ENCODE results near the gene P4HA2. TPM values are rescaled to one million over a fixed set of nuclear protein-coding genes. Genes with fewer than 3 reads are reported as not detected.
"Not testable (repeated sequence)": the region's sequence is repeated elsewhere in the genome, so short reads cannot be mapped to it uniquely, and the experiment has no call there.

The P4HA2 gene
- total and polyA plus RNA-seq, 2 experiments from 2014 or later, result 139 to 246 TPM

DNA sequence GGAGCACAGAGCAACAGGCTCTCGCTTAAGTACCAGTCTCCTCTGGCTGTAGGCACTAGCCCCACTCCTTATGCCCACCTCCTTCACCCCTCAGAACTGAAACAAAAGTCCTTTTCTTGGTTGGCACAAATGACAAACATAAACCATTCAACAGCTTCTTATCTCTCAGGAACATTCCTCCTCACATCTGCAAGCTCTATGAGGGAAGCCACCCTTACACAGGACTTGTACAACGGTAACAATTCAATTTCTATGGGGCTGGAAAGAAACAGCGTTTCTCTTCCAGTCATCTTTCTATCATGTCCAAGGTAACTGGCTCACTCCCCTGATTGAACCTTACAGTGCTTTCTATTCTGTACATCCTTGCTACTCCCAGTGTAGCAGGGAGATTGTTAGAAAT, 80.0 kb downstream of the P4HA2 start:
- H3K4me3 ChIP-seq, result no peak overlapping the region
- H3K27ac ChIP-seq, result no peak overlapping the region
- H2AFZ ChIP-seq, result no peak overlapping the region
- no peaks in the 10 kb centered on the region for H3K36me3 ChIP-seq (replicated peaks; ENCODE audit: insufficient read depth, low read depth)
- 79% methylated on average over 3 of the region's 3 CpGs for WGBS (ENCODE audit: low lambda C conversion rate, missing lambda C conversion rate)
- H4K20me1 ChIP-seq (ENCODE audit: insufficient read depth, poor library complexity, severe bottlenecking), result no peaks in the 10 kb centered on the region
- H3K9me2 ChIP-seq (replicated peaks; ENCODE audit: insufficient read depth), result no peaks in the 10 kb centered on the region
- H3K4me2 ChIP-seq, result no peak overlapping the region
- H3K27me3 ChIP-seq, result peaks cover 12% of the 10 kb centered on the region
- H3K9me3 ChIP-seq (ENCODE audit: low read depth), result no peaks in the 10 kb centered on the region
- no peaks in the 10 kb centered on the region for H3K4me1 ChIP-seq (ENCODE audit: insufficient read depth)
- H3K79me2 ChIP-seq, result no peaks in the 10 kb centered on the region
- TF ChIP-seq EZH2phosphoT487 (IDR thresholded peaks at IDR 0.05; ENCODE audit: low read depth, severe bottlenecking, unreplicated experiment) (no peak), EZH2 (IDR thresholded peaks at IDR 0.05; ENCODE audit: borderline replicate concordance) (no peak)
- TF ChIP-seq, protein P1, sequence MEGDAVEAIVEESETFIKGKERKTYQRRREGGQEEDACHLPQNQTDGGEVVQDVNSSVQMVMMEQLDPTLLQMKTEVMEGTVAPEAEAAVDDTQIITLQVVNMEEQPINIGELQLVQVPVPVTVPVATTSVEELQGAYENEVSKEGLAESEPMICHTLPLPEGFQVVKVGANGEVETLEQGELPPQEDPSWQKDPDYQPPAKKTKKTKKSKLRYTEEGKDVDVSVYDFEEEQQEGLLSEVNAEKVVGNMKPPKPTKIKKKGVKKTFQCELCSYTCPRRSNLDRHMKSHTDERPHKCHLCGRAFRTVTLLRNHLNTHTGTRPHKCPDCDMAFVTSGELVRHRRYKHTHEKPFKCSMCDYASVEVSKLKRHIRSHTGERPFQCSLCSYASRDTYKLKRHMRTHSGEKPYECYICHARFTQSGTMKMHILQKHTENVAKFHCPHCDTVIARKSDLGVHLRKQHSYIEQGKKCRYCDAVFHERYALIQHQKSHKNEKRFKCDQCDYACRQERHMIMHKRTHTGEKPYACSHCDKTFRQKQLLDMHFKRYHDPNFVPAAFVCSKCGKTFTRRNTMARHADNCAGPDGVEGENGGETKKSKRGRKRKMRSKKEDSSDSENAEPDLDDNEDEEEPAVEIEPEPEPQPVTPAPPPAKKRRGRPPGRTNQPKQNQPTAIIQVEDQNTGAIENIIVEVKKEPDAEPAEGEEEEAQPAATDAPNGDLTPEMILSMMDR (IDR thresholded peaks at IDR 0.05; ENCODE audit: poor library complexity), result no peak
- DNase-seq (ENCODE audit: low spot score), result no peak

DNA sequence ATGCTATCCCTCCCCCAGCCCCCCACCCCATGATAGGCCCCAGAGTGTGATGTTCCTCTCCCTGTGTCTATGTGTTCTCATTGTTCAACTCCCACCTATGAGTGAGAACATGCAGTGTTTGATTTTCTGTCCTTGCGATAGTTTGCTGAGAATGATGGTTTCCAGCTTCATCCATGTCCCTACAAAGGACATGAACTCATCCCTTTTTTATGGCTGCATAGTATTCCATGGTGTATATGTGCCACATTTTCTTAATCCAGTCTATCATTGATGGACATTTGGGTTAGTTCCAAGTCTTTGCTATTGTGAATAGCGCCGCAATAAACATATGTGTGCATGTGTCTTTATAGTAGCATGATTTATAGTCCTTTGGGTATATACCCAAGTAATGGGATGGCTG, 82.3 kb downstream of the P4HA2 start:
- 92% methylated on average over 3 of the region's 3 CpGs for WGBS (ENCODE audit: low lambda C conversion rate, missing lambda C conversion rate)
- H3K27me3 ChIP-seq, result peaks cover 12% of the 10 kb centered on the region
- not testable (repeated sequence) for H3K9me3 ChIP-seq (ENCODE audit: low read depth); H3K4me1 ChIP-seq (ENCODE audit: insufficient read depth); H3K9me2 ChIP-seq (replicated peaks; ENCODE audit: insufficient read depth); H2AFZ ChIP-seq; DNase-seq (ENCODE audit: low spot score); H4K20me1 ChIP-seq (ENCODE audit: insufficient read depth, poor library complexity, severe bottlenecking); H3K4me2 ChIP-seq; H3K79me2 ChIP-seq; H3K27ac ChIP-seq; H3K36me3 ChIP-seq (replicated peaks; ENCODE audit: insufficient read depth, low read depth); H3K4me3 ChIP-seq

DNA sequence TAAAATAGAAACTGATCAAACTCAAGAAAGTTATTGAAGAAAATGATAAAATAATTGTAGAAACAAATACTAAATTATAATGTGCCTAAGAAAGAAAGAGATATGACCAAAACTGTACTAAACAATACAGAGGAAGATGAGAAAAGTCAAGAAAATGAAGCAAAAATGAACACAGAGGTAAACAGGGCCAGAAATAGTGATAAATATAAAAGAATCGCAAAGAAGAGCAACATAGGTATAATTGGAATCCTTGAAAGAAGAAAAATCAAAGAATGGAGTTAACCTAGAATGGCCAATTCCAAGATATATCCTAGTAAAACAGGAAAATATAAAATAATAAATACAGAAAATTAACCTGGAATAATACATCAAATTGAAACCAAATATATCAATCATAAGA, 84.5 kb downstream of the P4HA2 start:
- Histone ChIP-seq H3K27me3 (peaks cover 8% of the 10 kb centered on the region), H2AFZ (no peak overlapping the region), H4K20me1 (ENCODE audit: insufficient read depth, poor library complexity, severe bottlenecking) (no peaks in the 10 kb centered on the region), H3K9me3 (ENCODE audit: low read depth) (no peaks in the 10 kb centered on the region), H3K27ac (no peak overlapping the region), H3K36me3 (replicated peaks; ENCODE audit: insufficient read depth, low read depth) (no peaks in the 10 kb centered on the region), H3K9me2 (replicated peaks; ENCODE audit: insufficient read depth) (no peaks in the 10 kb centered on the region), H3K4me3 (peak overlapping the region; percentile 2), H3K4me1 (ENCODE audit: insufficient read depth) (no peaks in the 10 kb centered on the region), H3K4me2 (no peak overlapping the region), H3K79me2 (no peaks in the 10 kb centered on the region)
- WGBS (ENCODE audit: low lambda C conversion rate, missing lambda C conversion rate), result 91% methylated on average over 1 of the region's 1 CpG
- no peak for TF ChIP-seq EZH2 (IDR thresholded peaks at IDR 0.05; ENCODE audit: borderline replicate concordance)
- TF ChIP-seq, protein P1 (IDR thresholded peaks at IDR 0.05; ENCODE audit: poor library complexity), result no peak
- no peak for TF ChIP-seq EZH2phosphoT487 (IDR thresholded peaks at IDR 0.05; ENCODE audit: low read depth, severe bottlenecking, unreplicated experiment)
- DNase-seq (ENCODE audit: low spot score), result no peak

DNA sequence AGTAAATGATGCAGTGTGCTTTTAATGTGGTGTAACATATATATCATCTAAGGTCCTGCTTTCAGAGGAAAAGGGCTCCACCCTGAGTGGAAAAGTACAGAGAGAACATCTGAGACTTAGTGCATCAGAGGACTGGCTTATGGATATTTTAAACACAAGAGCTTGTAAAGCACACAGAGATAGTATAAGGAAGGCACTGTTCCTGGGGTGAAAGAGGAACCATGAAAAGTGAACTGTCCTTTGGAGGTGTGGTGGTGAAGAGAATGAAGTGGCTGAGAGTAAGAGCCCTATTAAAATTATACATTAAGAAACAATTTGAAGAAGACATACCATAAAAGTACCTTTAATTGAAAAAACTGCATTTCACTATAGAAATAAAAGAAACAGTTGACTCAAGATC, 85.2 kb downstream of the P4HA2 start:
- no peak for TF ChIP-seq EZH2 (IDR thresholded peaks at IDR 0.05; ENCODE audit: borderline replicate concordance)
- TF ChIP-seq, protein P1 (IDR thresholded peaks at IDR 0.05; ENCODE audit: poor library complexity), result no peak
- TF ChIP-seq EZH2phosphoT487 (IDR thresholded peaks at IDR 0.05; ENCODE audit: low read depth, severe bottlenecking, unreplicated experiment), result no peak
- no peak overlapping the region for H3K27ac ChIP-seq
- no peak overlapping the region for H3K4me2 ChIP-seq
- no peaks in the 10 kb centered on the region for H3K36me3 ChIP-seq (replicated peaks; ENCODE audit: insufficient read depth, low read depth)
- DNase-seq (ENCODE audit: low spot score), result no peak
- H3K9me2 ChIP-seq (replicated peaks; ENCODE audit: insufficient read depth), result no peaks in the 10 kb centered on the region
- no peaks in the 10 kb centered on the region for H3K4me1 ChIP-seq (ENCODE audit: insufficient read depth)
- peaks cover 1% of the 10 kb centered on the region for H3K27me3 ChIP-seq
- no peaks in the 10 kb centered on the region for H3K9me3 ChIP-seq (ENCODE audit: low read depth)
- H3K79me2 ChIP-seq, result no peaks in the 10 kb centered on the region
- no peak overlapping the region for H3K4me3 ChIP-seq
- no peak overlapping the region for H2AFZ ChIP-seq
- H4K20me1 ChIP-seq (ENCODE audit: insufficient read depth, poor library complexity, severe bottlenecking), result no peaks in the 10 kb centered on the region

Small RNA genes lying within 50 kb of the gene (microRNA-seq; reads per million reads assigned to microRNA genes)
- gene MIR6830, result not detected

Small RNA genes lying within 50 kb of the gene (small RNA-seq; reads per million reads assigned to genes)
- gene AC063976.4, result not detected

Other genes with a start within 250 kb of the P4HA2 start
- 1.2 and 2.4 TPM in 2 replicates for gene ACSL6, start 216.2 kb downstream of the P4HA2 start, total RNA-seq
- 0.75 and 1.7 TPM in 2 replicates for gene ACSL6, start 216.2 kb downstream of the P4HA2 start, polyA plus RNA-seq
- 0.37 TPM in 1 of 2 replicates, not detected in the other for gene IL3, start 167.2 kb downstream of the P4HA2 start, total RNA-seq
- not detected in 2 replicates for gene IL3, start 167.2 kb downstream of the P4HA2 start, polyA plus RNA-seq
- 1.0 TPM in 1 of 2 replicates, not detected in the other for gene CSF2, start 154.1 kb downstream of the P4HA2 start, total RNA-seq
- gene CSF2, start 154.1 kb downstream of the P4HA2 start, polyA plus RNA-seq, result not detected in 2 replicates
- 7.3 and 16.4 TPM in 2 replicates for gene PDLIM4, start 29.8 kb upstream of the P4HA2 start, total RNA-seq
- 102 and 125 TPM in 2 replicates for gene PDLIM4, start 29.8 kb upstream of the P4HA2 start, polyA plus RNA-seq
- gene SLC22A4, start 66.5 kb upstream of the P4HA2 start, total RNA-seq, result 1.4 and 2.5 TPM in 2 replicates
- 3.3 and 4.9 TPM in 2 replicates for gene SLC22A4, start 66.5 kb upstream of the P4HA2 start, polyA plus RNA-seq
- 16.3 and 20.8 TPM in 2 replicates for gene SLC22A5, start 141.9 kb upstream of the P4HA2 start, total RNA-seq
- gene SLC22A5, start 141.9 kb upstream of the P4HA2 start, polyA plus RNA-seq, result 14.7 and 18.6 TPM in 2 replicates